A549 (cell line): ENCODE results near the gene RRM1. TPM values are rescaled to one million over a fixed set of nuclear protein-coding genes. Genes with fewer than 3 reads are reported as not detected.

Experiments
- ATAC-seq, 2 experiments: fragments of 200-7000 bp in 1 of 2; fragments of >200 bp in 1 of 2; cut with Nextera tagmentation in 1 of 2; cut with Tn5 transposase in 1 of 2; 3 replicates each; pipeline versions ENCODE4 v1.8.0 to v1.9.1; 2018 to 2020; ENCODE audit warnings: mild to moderate bottlenecking in 1 of 2, moderate library complexity in 1 of 2
- CTCF ChIA-PET: fragments of 300-600 bp; sonication (Branson Sonifier 250); formaldehyde crosslinking; extraction: SDS; loops from one replicate; lab custom pipeline; 2021; ENCODE audit warnings: antibody characterized with exemption, inconsistent platforms; lab: Yijun Ruan, JAX
- POLR2A ChIA-PET: fragments of 350-600 bp; formaldehyde crosslinking; extraction: SDS; loops from one replicate; lab custom pipeline; 2021; ENCODE audit warnings: antibody characterized with exemption, inconsistent platforms; lab: Yijun Ruan, JAX
- DNase-seq, 2 experiments: peaks; one replicate each; pipeline versions ENCODE4 v3.0.0 to v3.0.0-alpha.2; 2011 to 2016; ENCODE audit warnings: low read depth in 1 of 2, low spot score in 1 of 2
- FAIRE-seq: peaks from 2 replicates; lab custom pipeline; 2011; peaks lifted over from hg19 to GRCh38; lab: Jason Lieb, UNC
- H3K27ac ChIP-seq, 2 experiments: fragments of >200 bp; sonication (Bioruptor Twin); formaldehyde crosslinking; 3 replicates each; pipeline ENCODE4 v1.5.1; 2016 to 2017
- H3K4me1 ChIP-seq: fragments of >200 bp; sonication (Bioruptor Twin); formaldehyde crosslinking; 3 replicates; pipeline ENCODE4 v1.6.1; 2016
- H3K4me2 ChIP-seq: fragments of >200 bp; sonication (Bioruptor Twin); formaldehyde crosslinking; 3 replicates; pipeline ENCODE4 v1.6.1; 2016
- H3K4me3 ChIP-seq: fragments of >200 bp; sonication (Bioruptor Twin); formaldehyde crosslinking; 3 replicates; pipeline ENCODE4 v1.5.1; 2016
- H3K9me3 ChIP-seq: fragments of >200 bp; sonication (Bioruptor Twin); formaldehyde crosslinking; 3 replicates; pipeline ENCODE4 v1.6.1; 2016
- BCL3 ChIP-seq: fragments of >200 bp; sonication (Bioruptor Twin); formaldehyde crosslinking; IDR thresholded peaks from 3 replicates; pipeline ENCODE4 v1.6.1; 2016
- BHLHE40 ChIP-seq: IDR thresholded peaks from 2 replicates; pipeline ENCODE4 v1.6.1; 2012; ENCODE audit warnings: low read depth, low read length, inconsistent platforms
- CBX8 ChIP-seq: fragments of 200-600 bp; sonication (generic); IDR thresholded peaks from 2 replicates; pipeline ENCODE4 v1.6.1; 2016
- CHD2 ChIP-seq: fragments of 150-350 bp; IDR thresholded peaks from 2 replicates; pipeline ENCODE4 v1.6.1; 2014; ENCODE audit warnings: low read length; ENCODE audit not compliant: partially characterized antibody
- CHD4 ChIP-seq: fragments of 200-600 bp; sonication (generic); IDR thresholded peaks from 2 replicates; pipeline ENCODE4 v1.6.1; 2016; ENCODE audit warnings: antibody characterized with exemption, mild to moderate bottlenecking, borderline replicate concordance
- ELK1 ChIP-seq: fragments of 150-350 bp; IDR thresholded peaks from 2 replicates; pipeline ENCODE4 v1.6.1; 2014; ENCODE audit warnings: low read depth, mild to moderate bottlenecking, low read length
- EP300 ChIP-seq, 2 experiments: fragments of >200 bp; sonication (Bioruptor Twin); formaldehyde crosslinking; IDR thresholded peaks; 2 replicates in 1 of 2; 3 replicates in 1 of 2; pipeline ENCODE4 v1.6.1; 2016 to 2017
- FOSB ChIP-seq: fragments of 250-450 bp; sonication (Bioruptor Pico); IDR thresholded peaks from 2 replicates; pipeline ENCODE4 v1.5.0; 2020; ENCODE audit warnings: mild to moderate bottlenecking, moderate library complexity
- FOSL2 ChIP-seq, 2 experiments: fragments of 450-650 bp in 1 of 2; fragments of >200 bp in 1 of 2; sonication (Bioruptor Twin) in 1 of 2; formaldehyde crosslinking; IDR thresholded peaks; 2 replicates each; pipeline versions ENCODE4 v1.5.0 to v1.6.1; 2016 to 2020; ENCODE audit warnings: mild to moderate bottlenecking in 1 of 2, moderate library complexity in 1 of 2
- HDAC2 ChIP-seq: fragments of 200-600 bp; sonication (generic); IDR thresholded peaks from 2 replicates; pipeline ENCODE4 v1.6.1; 2016
- HES2 ChIP-seq: fragments of >200 bp; sonication (Bioruptor Twin); formaldehyde crosslinking; IDR thresholded peaks from 2 replicates; pipeline ENCODE4 v1.6.1; 2016
- HOXB13 ChIP-seq: fragments of 250-450 bp; sonication (Bioruptor Pico); IDR thresholded peaks from 2 replicates; pipeline ENCODE4 v1.5.0; 2020; ENCODE audit warnings: low read depth, mild to moderate bottlenecking, moderate library complexity
- POLR2A ChIP-seq: IDR thresholded peaks from 2 replicates; pipeline ENCODE4 v1.6.1; 2012; ENCODE audit warnings: mild to moderate bottlenecking, low read length
- RAD21 ChIP-seq, 2 experiments: fragments of >200 bp in 1 of 2; sonication (Bioruptor Twin) in 1 of 2; formaldehyde crosslinking in 1 of 2; IDR thresholded peaks in 1 of 2; conservative IDR thresholded peaks in 1 of 2; 2 replicates in 1 of 2; 3 replicates in 1 of 2; pipeline ENCODE4 v1.6.1; 2012 to 2018; ENCODE audit warnings: inconsistent platforms in 1 of 2
- RFX5 ChIP-seq: fragments of 450-650 bp; IDR thresholded peaks from 2 replicates; pipeline ENCODE4 v1.7.1; 2014; ENCODE audit warnings: antibody characterized with exemption, mild to moderate bottlenecking, moderate library complexity
- USF2 ChIP-seq: fragments of 450-650 bp; IDR thresholded peaks from 2 replicates; pipeline ENCODE4 v1.6.1; 2014; ENCODE audit warnings: antibody characterized with exemption
- ZC3H11A ChIP-seq: fragments of 450-650 bp; IDR thresholded peaks from 2 replicates; pipeline ENCODE4 v1.6.1; 2014; ENCODE audit warnings: antibody characterized with exemption, mild to moderate bottlenecking
- ZFP36 ChIP-seq: fragments of 450-650 bp; IDR thresholded peaks from 2 replicates; pipeline ENCODE4 v1.6.1; 2014; ENCODE audit warnings: borderline replicate concordance; ENCODE audit not compliant: partially characterized antibody
- ZNF302 ChIP-seq: fragments of 250-450 bp; sonication (Bioruptor Pico); IDR thresholded peaks from 2 replicates; pipeline ENCODE4 v1.9.0; 2021; ENCODE audit warnings: inconsistent platforms, mild to moderate bottlenecking, moderate library complexity
- WGBS: methylation state at CpG from one replicate; pipeline ENCODE4 v1.1.6; 2017; ENCODE audit errors: missing lambda C conversion rate; 5-methylcytosine and 5-hydroxymethylcytosine counted together
- polyA plus RNA-seq, 4 experiments: library from polyadenylated mRNA; depleted of rRNA in 3 of 4; stranded (reverse); fragments of >200 nt; fragmentation: RNase III in 1 of 4; extraction: RNeasy Plus Mini Kit Qiagen cat#74134 plus additional on column Dnase treatment in 1 of 4; gene quantifications; 2 replicates in 3 of 4; 3 replicates in 1 of 4; pipeline ENCODE4 v1.2.3, GENCODE V29; 2011 to 2017

RRM1 gene
- polyA plus RNA-seq, 2 of the 4 experiments (the other 2 are of a cell fraction), result 91.4 to 120 TPM

GRCh38 chr11:4178813-4179662, 84.4 kb downstream of the RRM1 start:
- Histone ChIP-seq H3K4me2 (no peak overlapping the region), H3K4me1 (no peaks in the 10 kb centered on the region), H3K27ac (no peak overlapping the region), H3K9me3 (peaks cover 3% of the 10 kb centered on the region; the same call in 1 of the 3 replicates), H3K4me3 (no peak overlapping the region)
- WGBS, result 77% methylated on average over 2 of the region's 3 CpGs
- POLR2A ChIA-PET, result no interaction called here
- CTCF ChIA-PET, result interaction anchor here (1.5 to 6.1 kb wide), 4 partner anchors 8 to 361 kb away, joined by 6 to 47 read pairs (median 22); no protein-coding TSS in a partner anchor
- no peak for TF ChIP-seq USF2
- no peak for TF ChIP-seq HES2
- TF ChIP-seq CBX8, result no peak
- TF ChIP-seq RAD21 (conservative IDR thresholded peaks at IDR 0.05 in 1 of 2, IDR thresholded peaks at IDR 0.05 in 1 of 2), result no peak
- TF ChIP-seq ZC3H11A, result no peak
- TF ChIP-seq CHD4, result no peak
- FAIRE-seq (no peak), ATAC-seq (no peak), DNase-seq (no peak)

DNA sequence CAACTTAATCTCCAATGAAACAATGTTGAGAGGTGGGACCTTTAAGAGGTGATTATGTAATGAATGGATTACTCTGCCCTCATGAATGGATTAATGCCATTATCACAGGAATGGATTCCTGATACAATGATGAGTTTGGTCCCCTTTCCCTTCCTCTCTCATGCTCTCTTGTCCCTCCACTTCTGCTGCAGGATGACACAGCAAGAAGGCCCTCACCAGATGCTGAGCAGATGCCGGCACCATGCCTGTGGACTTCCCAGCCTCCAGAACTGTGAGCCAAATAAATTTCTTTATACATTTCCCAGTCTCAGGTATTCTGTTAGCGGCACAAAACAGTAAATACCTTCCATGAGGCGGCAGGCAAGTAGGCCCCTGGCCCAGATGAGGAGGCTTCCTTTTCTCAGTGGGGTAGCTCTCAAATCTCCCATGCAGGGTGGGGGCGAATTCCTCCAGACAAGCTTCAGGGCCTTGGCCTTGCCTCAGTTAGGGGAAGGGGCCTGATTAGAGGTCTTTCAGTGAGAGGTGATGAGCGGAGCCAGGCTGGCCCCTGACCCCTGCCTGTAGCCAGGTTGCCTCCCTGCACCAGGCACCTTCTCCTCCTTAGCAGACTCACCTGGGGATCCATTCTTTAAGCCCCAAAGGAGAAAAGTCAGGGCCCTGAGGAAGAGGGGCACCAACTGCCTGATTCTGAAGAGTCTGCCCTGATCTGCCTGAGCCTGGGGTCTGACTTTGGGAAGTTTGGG, 86.0 kb downstream of the RRM1 start:
- FAIRE-seq, result no peak
- Histone ChIP-seq H3K4me2 (no peak overlapping the region), H3K9me3 (peaks cover 3% of the 10 kb centered on the region; the same call in 1 of the 3 replicates), H3K27ac (no peak overlapping the region), H3K4me1 (no peaks in the 10 kb centered on the region), H3K4me3 (no peak overlapping the region)
- POLR2A ChIA-PET, result no interaction called here
- ATAC-seq, result no peak
- CTCF ChIA-PET, result interaction anchor here (0.6 to 6.1 kb wide), 4 partner anchors 7 to 359 kb away, joined by 3 to 47 read pairs (median 22); no protein-coding TSS in a partner anchor
- DNase-seq, result no peak
- 80% methylated on average over 4 of the region's 5 CpGs for WGBS
- TF ChIP-seq RFX5 (no peak), CBX8 (no peak), CHD2 (no peak), ELK1 (no peak), FOSB (CRISPR knock-in tag) (no peak), ZNF302 (no peak), BCL3 (no peak), BHLHE40 (no peak), POLR2A (no peak), HOXB13 (CRISPR knock-in tag) (no peak), FOSL2 (IDR thresholded peaks at IDR 0.05) (no peak), FOSL2 (CRISPR knock-in tag; IDR thresholded peaks at IDR 0.05) (no peak), EP300 (IDR thresholded peaks at IDR 0.05) (no peak), ZFP36 (no peak), HDAC2 (no peak)
